Endothelial cell (in vitro differentiated cells): Measurements from ENCODE around the gene BLACAT1. TPM values are rescaled to one million over a fixed set of nuclear protein-coding genes. Genes with fewer than 3 reads are reported as not detected.
A peak's percentile ranks its signal among the peaks of the same experiment; 100 is the strongest.

Source experiments
- DNase-seq: peaks from one replicate; pipeline ENCODE4 v3.0.0; 2021; ENCODE audit warnings: low spot score
- H3K27ac Mint-ChIP-seq: one replicate; pipeline ENCODE4 v1.8.0; 2021; ENCODE audit warnings: mixed read lengths, inconsistent platforms; ENCODE audit not compliant: unreplicated experiment
- H3K27me3 Mint-ChIP-seq: one replicate; pipeline ENCODE4 v1.8.0; 2021; ENCODE audit warnings: mild to moderate bottlenecking, moderate library complexity, mixed read lengths, inconsistent platforms; ENCODE audit not compliant: unreplicated experiment
- H3K36me3 Mint-ChIP-seq: one replicate; pipeline ENCODE4 v1.8.0; 2021; ENCODE audit warnings: mild to moderate bottlenecking, low read depth, mixed read lengths, inconsistent platforms; ENCODE audit not compliant: unreplicated experiment
- H3K4me1 Mint-ChIP-seq: one replicate; pipeline ENCODE4 v1.8.0; 2021; ENCODE audit warnings: mild to moderate bottlenecking, mixed read lengths, inconsistent platforms; ENCODE audit not compliant: unreplicated experiment
- H3K4me3 Mint-ChIP-seq: one replicate; pipeline ENCODE4 v1.8.0; 2021; ENCODE audit warnings: mild to moderate bottlenecking, mixed read lengths, inconsistent platforms; ENCODE audit not compliant: unreplicated experiment
- H3K9me3 Mint-ChIP-seq: one replicate; pipeline ENCODE4 v1.8.0; 2021; ENCODE audit warnings: mixed read lengths, inconsistent platforms; ENCODE audit not compliant: unreplicated experiment
- long read RNA-seq: library from polyadenylated mRNA; unstranded; transcript quantifications from one replicate; pipeline ENCODE4 v2.0.0, GENCODE V29; 2020; ENCODE audit not compliant: unreplicated experiment
- total RNA-seq: library from RNA; stranded (reverse); fragmentation: NEBNext Ultra II Directional; extraction: Animal tissue kit (Norgen Biotek cat#: 25700); gene quantifications from one replicate; pipeline ENCODE4 v1.2.1, GENCODE V29; 2021; ENCODE audit not compliant: unreplicated experiment
- TF ChIP-seq, protein P1 (sequence below): fragments of 200-600 bp; sonication (generic); IDR thresholded peaks from one replicate; pipeline ENCODE4 v1.5.0; 2021; ENCODE audit warnings: antibody characterized with exemption; ENCODE audit not compliant: unreplicated experiment

The BLACAT1 gene
- total RNA-seq = 2.2 TPM
- long read RNA-seq = 0 reads

DNA sequence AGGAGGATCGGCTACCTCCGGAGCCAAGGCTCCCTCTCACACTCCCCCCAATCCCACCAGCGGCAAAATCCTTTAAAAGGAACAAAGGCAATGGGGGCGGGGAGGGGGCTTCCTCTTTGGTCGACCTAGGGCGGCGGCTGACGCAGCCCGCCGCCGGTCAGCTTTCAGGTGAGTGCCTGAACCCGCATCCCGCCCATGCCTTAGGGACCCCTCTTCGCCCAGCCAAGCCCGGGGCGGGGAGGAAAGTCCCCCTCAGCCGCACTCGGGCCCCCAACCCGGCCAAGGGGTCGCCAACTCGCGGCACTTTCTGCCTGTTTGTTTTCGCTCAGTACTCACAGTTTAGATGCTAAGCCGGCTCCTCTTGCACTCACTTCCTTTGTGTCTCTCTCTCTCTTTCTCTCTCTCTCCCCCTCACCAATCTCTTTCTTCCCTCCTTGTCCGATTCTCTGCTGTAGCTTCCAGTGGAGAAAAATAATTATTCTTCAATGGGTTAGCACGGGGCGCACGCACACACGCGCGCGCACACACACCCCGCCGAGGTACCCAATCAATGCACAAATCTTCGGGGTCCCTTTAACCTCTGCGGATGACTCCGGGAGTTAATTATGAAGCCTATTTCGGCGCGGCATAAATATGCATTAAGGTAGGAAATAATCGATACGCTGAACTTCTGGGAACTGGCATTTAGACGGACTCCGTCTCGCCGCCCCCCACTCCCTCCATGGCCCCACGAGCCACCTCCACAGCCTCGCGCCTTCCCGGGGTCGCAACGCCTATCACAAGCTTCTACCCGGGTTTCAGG lies at the start of gene BLACAT1:
TSS of gene BLACAT1 (minus strand) at position 465 of the 802 bp plus-strand sequence.
- Mint-ChIP-seq H3K4me3 (peak within 1 kb of the TSS; percentile 88), H3K9me3 (no peaks in the 10 kb centered on the region), H3K27me3 (peaks cover 15% of the 10 kb centered on the region), H3K4me1 (peaks cover 25% of the 10 kb centered on the region), H3K27ac (no peak within 1 kb of the TSS), H3K36me3 (no peaks in the 10 kb centered on the region)
- no peak for DNase-seq
- TF ChIP-seq, protein P1, sequence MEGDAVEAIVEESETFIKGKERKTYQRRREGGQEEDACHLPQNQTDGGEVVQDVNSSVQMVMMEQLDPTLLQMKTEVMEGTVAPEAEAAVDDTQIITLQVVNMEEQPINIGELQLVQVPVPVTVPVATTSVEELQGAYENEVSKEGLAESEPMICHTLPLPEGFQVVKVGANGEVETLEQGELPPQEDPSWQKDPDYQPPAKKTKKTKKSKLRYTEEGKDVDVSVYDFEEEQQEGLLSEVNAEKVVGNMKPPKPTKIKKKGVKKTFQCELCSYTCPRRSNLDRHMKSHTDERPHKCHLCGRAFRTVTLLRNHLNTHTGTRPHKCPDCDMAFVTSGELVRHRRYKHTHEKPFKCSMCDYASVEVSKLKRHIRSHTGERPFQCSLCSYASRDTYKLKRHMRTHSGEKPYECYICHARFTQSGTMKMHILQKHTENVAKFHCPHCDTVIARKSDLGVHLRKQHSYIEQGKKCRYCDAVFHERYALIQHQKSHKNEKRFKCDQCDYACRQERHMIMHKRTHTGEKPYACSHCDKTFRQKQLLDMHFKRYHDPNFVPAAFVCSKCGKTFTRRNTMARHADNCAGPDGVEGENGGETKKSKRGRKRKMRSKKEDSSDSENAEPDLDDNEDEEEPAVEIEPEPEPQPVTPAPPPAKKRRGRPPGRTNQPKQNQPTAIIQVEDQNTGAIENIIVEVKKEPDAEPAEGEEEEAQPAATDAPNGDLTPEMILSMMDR = no peak

DNA sequence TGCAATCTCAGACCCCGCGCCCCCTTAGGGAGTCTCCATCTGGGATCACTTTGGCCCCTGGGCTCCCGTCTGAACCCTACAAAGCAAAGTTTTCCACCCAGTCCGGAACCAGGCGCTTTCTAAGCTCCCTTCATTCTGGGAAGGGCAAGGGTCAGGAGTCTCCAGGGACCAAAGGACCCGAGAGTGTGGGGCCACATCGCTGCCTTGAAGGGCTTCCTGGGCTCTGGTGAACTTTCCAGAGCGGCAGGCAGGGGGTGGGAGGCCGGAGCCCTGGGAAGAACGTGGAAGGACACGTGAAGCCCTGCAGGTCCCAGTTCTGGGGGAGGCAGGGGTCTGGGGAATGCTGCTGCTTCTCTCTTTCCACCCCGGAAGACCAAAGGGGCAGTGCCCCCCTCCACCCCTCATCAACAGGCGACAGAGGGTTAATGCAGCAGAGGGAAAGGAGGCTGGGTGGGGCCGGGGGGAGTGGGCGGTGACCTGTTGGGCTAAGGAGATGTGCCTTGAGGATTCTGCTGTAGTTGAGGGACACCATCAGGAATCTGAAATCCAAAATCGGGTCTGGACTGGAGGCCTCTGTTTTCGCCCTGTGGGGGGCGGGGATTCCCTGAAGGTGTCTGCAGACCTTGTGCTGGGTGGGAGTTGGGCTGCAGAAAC lies 49.4 kb upstream of the BLACAT1 start:
- no peaks in the 10 kb centered on the region for H3K36me3 Mint-ChIP-seq
- H3K4me3 Mint-ChIP-seq = peak overlapping the region; percentile 81
- H3K9me3 Mint-ChIP-seq = no peaks in the 10 kb centered on the region
- no peak overlapping the region for H3K27ac Mint-ChIP-seq
- DNase-seq = no peak
- TF ChIP-seq, protein P1 = no peak
- peaks cover 3% of the 10 kb centered on the region for H3K4me1 Mint-ChIP-seq
- peaks cover 12% of the 10 kb centered on the region for H3K27me3 Mint-ChIP-seq

DNA sequence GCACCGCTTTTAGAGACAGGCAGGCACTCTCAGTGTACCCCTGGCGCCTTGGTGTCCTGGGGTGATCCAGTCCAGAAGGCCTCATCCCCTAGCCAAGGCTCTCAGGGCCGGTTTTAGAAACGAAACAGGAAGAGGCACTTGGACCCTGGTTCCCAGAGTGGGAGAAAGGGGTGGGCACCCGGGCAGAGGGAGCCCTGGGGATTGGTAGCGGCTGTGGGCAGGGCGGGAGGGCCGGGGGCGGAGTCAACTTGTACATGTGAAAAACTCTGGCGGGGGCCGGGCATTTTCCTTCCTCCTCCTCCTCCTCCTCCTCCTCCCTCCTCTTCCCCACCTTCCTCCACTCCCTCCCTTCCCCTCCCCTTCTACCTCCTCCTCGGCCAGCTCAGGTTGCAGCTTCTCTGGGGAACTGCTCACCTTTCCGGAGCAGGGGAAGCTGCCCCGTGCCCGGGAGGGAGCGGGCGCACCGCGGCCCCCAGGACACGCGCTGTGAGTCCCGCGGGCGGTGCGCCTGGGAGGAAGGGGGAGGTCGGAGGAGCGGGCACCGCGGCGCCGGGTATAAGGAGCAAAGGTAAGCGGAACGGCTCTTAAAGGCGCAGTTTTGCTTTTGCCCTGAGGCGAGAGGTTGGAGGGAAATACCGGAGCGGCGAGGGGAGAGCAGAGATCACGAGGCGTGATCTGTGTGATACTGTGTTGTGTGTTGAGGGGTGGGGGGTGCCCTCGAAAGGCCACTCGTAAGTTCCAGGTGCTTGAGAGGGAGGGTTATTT lies 48.6 kb upstream of the BLACAT1 start, which contains the start of gene CDK18:
TSS of gene CDK18 (plus strand) at position 359 of the 765 bp plus-strand sequence. CDS start 18,499 bp downstream, outside the sequence.
- Mint-ChIP-seq H3K27me3 (peaks cover 12% of the 10 kb centered on the region), H3K4me3 (peak within 1 kb of the TSS; percentile 81), H3K9me3 (no peaks in the 10 kb centered on the region), H3K36me3 (no peaks in the 10 kb centered on the region), H3K27ac (no peak within 1 kb of the TSS), H3K4me1 (peaks cover 3% of the 10 kb centered on the region)
- TF ChIP-seq, protein P1 = no peak
- peak; percentile 42 for DNase-seq

DNA sequence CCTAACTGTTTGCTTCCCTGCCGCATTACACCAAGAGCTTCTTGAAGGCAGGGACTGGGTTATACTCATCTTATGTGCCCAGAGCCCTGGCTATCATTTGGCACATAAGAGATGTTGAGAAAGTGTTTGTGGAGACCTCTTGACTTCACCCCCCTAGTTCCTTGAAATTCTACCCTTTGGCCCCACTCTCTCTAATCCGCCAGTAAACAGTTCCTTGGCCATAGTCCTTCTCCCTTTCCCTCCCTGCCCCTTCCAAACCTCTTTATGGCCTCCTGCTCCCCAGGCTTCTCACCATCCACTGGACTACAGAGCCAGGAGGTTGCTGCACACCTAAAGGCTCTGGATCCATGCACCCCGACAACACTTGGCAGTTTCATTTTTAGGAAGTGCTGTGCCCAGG lies 47.1 kb upstream of the BLACAT1 start:
- Mint-ChIP-seq H3K4me3 (no peak overlapping the region), H3K36me3 (no peaks in the 10 kb centered on the region), H3K27me3 (peaks cover 15% of the 10 kb centered on the region), H3K27ac (no peak overlapping the region), H3K4me1 (peaks cover 3% of the 10 kb centered on the region), H3K9me3 (no peaks in the 10 kb centered on the region)
- TF ChIP-seq, protein P1 = no peak
- DNase-seq = no peak
